GM18907 (cell line): ENCODE data around the gene PDCD11.
"Not testable (repeated sequence)": the region's sequence is repeated elsewhere in the genome, so short reads cannot be mapped to it uniquely, and the experiment has no call there.

Experiments used
- ATAC-seq: cut with Tn5 transposase; IDR thresholded peaks from one replicate; pipeline ENCODE4 v1.9.1; 2021; ENCODE audit warnings: mild to moderate bottlenecking, moderate library complexity; ENCODE audit not compliant: unreplicated experiment

The PDCD11 gene

GRCh38 chr10:103417148-103417469 is 20.7 kb downstream of the PDCD11 start:
- not testable (repeated sequence) for ATAC-seq

GRCh38 chr10:103417601-103418000 is 21.2 kb downstream of the PDCD11 start:
- ATAC-seq, result no peak

- no peak for ATAC-seq
Observed at GRCh38 chr10:103419101-103419500, 22.7 kb downstream of the PDCD11 start.

- no peak for ATAC-seq
Observed at GRCh38 chr10:103423748-103424147, 27.3 kb downstream of the PDCD11 start.

GRCh38 chr10:103427866-103428265 is 31.4 kb downstream of the PDCD11 start:
- no peak for ATAC-seq

GRCh38 chr10:103428989-103429643 is 32.7 kb downstream of the PDCD11 start:
- ATAC-seq, result no peak

GRCh38 chr10:103429647-103430046 is 33.2 kb downstream of the PDCD11 start:
- ATAC-seq, result no peak

GRCh38 chr10:103431902-103432301 is 35.5 kb downstream of the PDCD11 start:
- no peak for ATAC-seq

GRCh38 chr10:103433858-103434257 is 37.4 kb downstream of the PDCD11 start:
- no peak for ATAC-seq

- no peak for ATAC-seq
Observed at GRCh38 chr10:103439776-103440175, 43.4 kb downstream of the PDCD11 start.

GRCh38 chr10:103440416-103440815 is 44.0 kb downstream of the PDCD11 start:
- ATAC-seq, result no peak

- no peak for ATAC-seq
Observed at GRCh38 chr10:103441206-103441605, 44.8 kb downstream of the PDCD11 start.

- ATAC-seq, result no peak
Observed at GRCh38 chr10:103441611-103442010, 45.2 kb downstream of the PDCD11 start.

GRCh38 chr10:103442031-103442461 is 45.6 kb downstream of the PDCD11 start:
- no peak for ATAC-seq

GRCh38 chr10:103443475-103444185 is 47.2 kb downstream of the PDCD11 start:
- ATAC-seq, result no peak

GRCh38 chr10:103444478-103444877 is 48.1 kb downstream of the PDCD11 start:
- ATAC-seq, result no peak

GRCh38 chr10:103445366-103445765 is 48.9 kb downstream of the PDCD11 start:
- no peak for ATAC-seq

GRCh38 chr10:103445767-103446567 is 49.5 kb downstream of the PDCD11 start:
- ATAC-seq, result no peak

- no peak for ATAC-seq
Observed at GRCh38 chr10:103447187-103447586, 50.8 kb downstream of the PDCD11 start.

GRCh38 chr10:103448746-103449145 is 52.3 kb downstream of the PDCD11 start:
- ATAC-seq, result no peak

GRCh38 chr10:103449208-103450144 is 53.0 kb downstream of the PDCD11 start:
- ATAC-seq, result no peak
